Middle frontal gyrus (tissue), 1 donor: ENCODE results near the gene SLC17A9.
"Not testable (repeated sequence)": the region's sequence is repeated elsewhere in the genome, so short reads cannot be mapped to it uniquely, and the experiment has no call there.

ENCODE experiments used
- DNase-seq: peaks from one replicate; pipeline ENCODE4 v3.0.0-alpha.2; 2015; ENCODE audit warnings: low spot score; ENCODE audit errors: extremely low spot score

The SLC17A9 gene

GRCh38 chr20:62920039-62920645, 32.4 kb upstream of the SLC17A9 start:
- DNase-seq = no peak

GRCh38 chr20:62921119-62921687, 31.3 kb upstream of the SLC17A9 start:
- DNase-seq = no peak

GRCh38 chr20:62922451-62922921, 30.0 kb upstream of the SLC17A9 start:
- no peak for DNase-seq

GRCh38 chr20:62923059-62923668, 29.3 kb upstream of the SLC17A9 start:
- not testable (repeated sequence) for DNase-seq

- DNase-seq = no peak
Observed at GRCh38 chr20:62923669-62924441, 28.7 kb upstream of the SLC17A9 start.

- no peak for DNase-seq
Observed at GRCh38 chr20:62924442-62925075, 27.9 kb upstream of the SLC17A9 start.

- no peak for DNase-seq
Observed at GRCh38 chr20:62925076-62925419, 27.5 kb upstream of the SLC17A9 start.

GRCh38 chr20:62925420-62926228, 26.9 kb upstream of the SLC17A9 start:
- DNase-seq = no peak

GRCh38 chr20:62926229-62927127, 26.0 kb upstream of the SLC17A9 start, which contains the start of gene DIDO1:
Gene DIDO1 (minus strand): TSS chr20:62926505.
- DNase-seq = peak; percentile 87

GRCh38 chr20:62927128-62927705, 25.3 kb upstream of the SLC17A9 start:
- no peak for DNase-seq

- DNase-seq = no peak
Observed at GRCh38 chr20:62928246-62928939, 24.1 kb upstream of the SLC17A9 start.

- no peak for DNase-seq
Observed at GRCh38 chr20:62929051-62929538, 23.4 kb upstream of the SLC17A9 start.

GRCh38 chr20:62931464-62931863, 21.0 kb upstream of the SLC17A9 start:
- no peak for DNase-seq

GRCh38 chr20:62933966-62934365, 18.5 kb upstream of the SLC17A9 start:
- DNase-seq = no peak

GRCh38 chr20:62935204-62935967, 17.1 kb upstream of the SLC17A9 start:
- no peak for DNase-seq

GRCh38 chr20:62935968-62936585, 16.4 kb upstream of the SLC17A9 start:
- DNase-seq = no peak
